Stimulated activated CD4-positive, alpha-beta T cell treated with anti-CD3 and anti-CD28 coated beads, Interleukin-1b, Interleukin-23, amount 100 ng/mL, for 24 hours (primary cell): ENCODE data around the gene RACGAP1.
"Not testable (repeated sequence)": the region's sequence is repeated elsewhere in the genome, so short reads cannot be mapped to it uniquely, and the experiment has no call there.

Source experiments
- DNase-seq, 4 experiments: peaks; one replicate each; pipeline ENCODE4 v3.0.0-alpha.2; 2020; ENCODE audit warnings: low read depth in 4 of 4, low spot score in 1 of 4

The RACGAP1 gene

GRCh38 chr12:49987625-49988303, 37.5 kb downstream of the RACGAP1 start:
- DNase-seq = no peak

GRCh38 chr12:49986476-49986875, 38.8 kb downstream of the RACGAP1 start:
- DNase-seq = not testable (repeated sequence)

- DNase-seq = no peak
These were observed 39.3 kb downstream of the RACGAP1 start for GRCh38 chr12:49985981-49986380.

GRCh38 chr12:49984476-49985359, 40.6 kb downstream of the RACGAP1 start:
- DNase-seq = no peak

- DNase-seq = no peak
These were observed 41.4 kb downstream of the RACGAP1 start for GRCh38 chr12:49983892-49984291.

- no peak for DNase-seq
These were observed 42.8 kb downstream of the RACGAP1 start for GRCh38 chr12:49982246-49983087.

GRCh38 chr12:49980501-49981349, 44.6 kb downstream of the RACGAP1 start:
- no peak for DNase-seq

GRCh38 chr12:49979791-49980190, 45.5 kb downstream of the RACGAP1 start:
- no peak for DNase-seq

GRCh38 chr12:49979016-49979586, 46.2 kb downstream of the RACGAP1 start:
- DNase-seq = no peak

GRCh38 chr12:49978125-49978524, 47.2 kb downstream of the RACGAP1 start:
- DNase-seq = no peak

- DNase-seq = no peak
These were observed 48.7 kb downstream of the RACGAP1 start for GRCh38 chr12:49976557-49976956.

- DNase-seq = no peak
These were observed 50.0 kb downstream of the RACGAP1 start for GRCh38 chr12:49975318-49975761.

GRCh38 chr12:49974677-49975317, 50.5 kb downstream of the RACGAP1 start:
- DNase-seq = no peak

- DNase-seq = no peak
These were observed 51.0 kb downstream of the RACGAP1 start for GRCh38 chr12:49974231-49974675.

- no peak for DNase-seq
These were observed 51.9 kb downstream of the RACGAP1 start for GRCh38 chr12:49973361-49973830.

- DNase-seq = no peak
These were observed 52.5 kb downstream of the RACGAP1 start, which contains the start of gene AQP6 for GRCh38 chr12:49972641-49973360. TSS of gene AQP6 (plus strand) at chr12:49972947. CDS start at chr12:49973174, 227 bp downstream.

- DNase-seq = no peak
These were observed 53.2 kb downstream of the RACGAP1 start for GRCh38 chr12:49972129-49972528.

- no peak for DNase-seq
These were observed 54.2 kb downstream of the RACGAP1 start for GRCh38 chr12:49971141-49971540.

GRCh38 chr12:49970658-49971057, 54.6 kb downstream of the RACGAP1 start:
- DNase-seq = no peak
